Memory B cell (primary cell): ENCODE results near the gene DMD.

Source experiments
- ATAC-seq: fragments of 150-1000 bp; cut with Tn5 transposase; 2 replicates; pipeline ENCODE4 v1.10.0; 2021; ENCODE audit warnings: low read depth, mild to moderate bottlenecking, moderate library complexity
- DNase-seq, 2 donors: peaks; one replicate each; pipeline ENCODE4 v3.0.0; 2022; ENCODE audit warnings: low spot score in 2 of 2
- H3K27ac Mint-ChIP-seq: one replicate; pipeline ENCODE4 v1.8.0; 2022; ENCODE audit warnings: mild to moderate bottlenecking, moderate library complexity, mixed read lengths
- H3K27me3 Mint-ChIP-seq: one replicate; pipeline ENCODE4 v1.8.0; 2022; ENCODE audit warnings: mixed read lengths
- H3K36me3 Mint-ChIP-seq: one replicate; pipeline ENCODE4 v1.8.0; 2022; ENCODE audit warnings: mild to moderate bottlenecking, mixed read lengths
- H3K4me1 Mint-ChIP-seq: one replicate; pipeline ENCODE4 v1.8.0; 2022; ENCODE audit warnings: mixed read lengths
- H3K4me3 Mint-ChIP-seq: one replicate; pipeline ENCODE4 v1.8.0; 2022; ENCODE audit warnings: mild to moderate bottlenecking, moderate library complexity, mixed read lengths
- H3K9me3 Mint-ChIP-seq: one replicate; pipeline ENCODE4 v1.8.0; 2022; ENCODE audit warnings: mixed read lengths

Gene DMD

DNA sequence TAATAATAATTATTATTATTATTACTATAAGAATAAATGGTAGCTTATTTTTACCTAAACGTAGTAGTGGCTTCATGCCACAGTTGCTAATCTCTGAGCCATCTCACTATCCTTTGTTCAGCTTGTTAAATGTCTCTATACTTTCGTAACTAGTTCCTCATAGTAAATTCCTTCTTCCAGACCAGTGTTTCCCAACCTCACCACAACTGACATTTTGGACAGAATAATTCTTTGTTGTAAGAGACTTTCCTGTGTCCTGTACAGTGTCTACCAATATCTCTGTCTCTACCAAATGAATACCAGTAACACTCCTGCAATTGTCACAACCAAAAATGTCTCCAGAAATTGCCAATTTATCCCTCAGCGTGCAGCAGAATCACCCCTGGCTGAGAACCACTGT, 1040.9 kb downstream of the DMD start:
- Mint-ChIP-seq H3K9me3 (no peaks in the 10 kb centered on the region), H3K27me3 (no peaks in the 10 kb centered on the region), H3K4me1 (no peaks in the 10 kb centered on the region), H3K27ac (no peak overlapping the region), H3K36me3 (no peaks in the 10 kb centered on the region), H3K4me3 (no peak overlapping the region)
- ATAC-seq (no peak), DNase-seq (no peak)

- Mint-ChIP-seq H3K9me3 (no peaks in the 10 kb centered on the region), H3K36me3 (no peaks in the 10 kb centered on the region), H3K27ac (no peak overlapping the region), H3K27me3 (no peaks in the 10 kb centered on the region), H3K4me1 (no peaks in the 10 kb centered on the region), H3K4me3 (no peak overlapping the region)
- DNase-seq (no peak), ATAC-seq (no peak)
Observed at GRCh38 chrX:32155044-32155638, 1056.2 kb downstream of the DMD start.

DNA sequence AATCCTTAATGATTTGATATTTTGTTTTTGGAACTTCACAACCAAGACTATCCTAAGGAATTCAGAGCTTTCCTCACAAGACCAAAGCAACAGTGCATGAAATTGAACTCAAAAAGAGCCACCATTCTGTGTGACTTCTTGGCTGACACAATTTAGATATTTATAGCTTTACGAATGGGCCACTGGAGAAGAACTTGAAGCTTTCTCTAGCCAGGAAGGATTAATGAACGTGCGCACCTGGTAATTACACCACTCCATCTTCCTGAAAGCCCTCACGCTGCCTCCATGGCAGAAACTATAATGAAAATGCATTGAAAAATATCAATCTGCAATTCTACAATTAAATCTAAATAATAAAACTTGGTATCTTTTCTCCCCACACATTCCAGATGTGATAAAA, 1057.8 kb downstream of the DMD start:
- ATAC-seq (no peak), DNase-seq (no peak)
- H3K4me3 Mint-ChIP-seq = no peak overlapping the region
- H3K27me3 Mint-ChIP-seq = no peaks in the 10 kb centered on the region
- no peaks in the 10 kb centered on the region for H3K36me3 Mint-ChIP-seq
- no peaks in the 10 kb centered on the region for H3K4me1 Mint-ChIP-seq
- no peak overlapping the region for H3K27ac Mint-ChIP-seq
- no peaks in the 10 kb centered on the region for H3K9me3 Mint-ChIP-seq

- no peaks in the 10 kb centered on the region for H3K36me3 Mint-ChIP-seq
Observed at GRCh38 chrX:32150141-32150540, 1061.2 kb downstream of the DMD start.

DNA sequence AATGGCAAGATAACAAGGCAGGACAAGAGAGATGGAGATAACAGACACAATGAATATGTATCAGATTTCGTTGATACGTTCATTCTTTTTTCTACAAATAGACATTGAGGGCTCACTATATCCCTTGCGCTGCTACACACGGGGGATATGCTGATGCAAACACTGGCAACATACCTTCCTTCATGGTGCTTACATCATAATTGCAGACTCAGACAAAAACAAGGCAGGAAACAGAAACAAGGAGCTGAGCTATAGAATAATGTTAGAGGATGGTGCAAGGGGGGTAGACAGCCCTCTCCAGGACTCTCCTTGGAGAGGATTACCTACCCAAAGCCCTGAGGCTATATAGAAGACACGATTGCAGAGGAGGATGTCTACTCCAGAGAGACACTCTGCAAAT, 1069.5 kb downstream of the DMD start:
- H3K27ac Mint-ChIP-seq = no peak overlapping the region
- H3K27me3 Mint-ChIP-seq = no peaks in the 10 kb centered on the region
- H3K9me3 Mint-ChIP-seq = peaks cover 2% of the 10 kb centered on the region
- no peak for ATAC-seq
- H3K4me1 Mint-ChIP-seq = no peaks in the 10 kb centered on the region
- no peak overlapping the region for H3K4me3 Mint-ChIP-seq
- no peaks in the 10 kb centered on the region for H3K36me3 Mint-ChIP-seq
- DNase-seq = no peak

More at GRCh38 chrX:32150141-32150540, 1061.2 kb downstream of the DMD start:
- Mint-ChIP-seq H3K9me3 (no peaks in the 10 kb centered on the region), H3K4me3 (no peak overlapping the region), H3K27ac (no peak overlapping the region), H3K4me1 (no peaks in the 10 kb centered on the region), H3K27me3 (no peaks in the 10 kb centered on the region)
- ATAC-seq (no peak), DNase-seq (no peak)

DNA sequence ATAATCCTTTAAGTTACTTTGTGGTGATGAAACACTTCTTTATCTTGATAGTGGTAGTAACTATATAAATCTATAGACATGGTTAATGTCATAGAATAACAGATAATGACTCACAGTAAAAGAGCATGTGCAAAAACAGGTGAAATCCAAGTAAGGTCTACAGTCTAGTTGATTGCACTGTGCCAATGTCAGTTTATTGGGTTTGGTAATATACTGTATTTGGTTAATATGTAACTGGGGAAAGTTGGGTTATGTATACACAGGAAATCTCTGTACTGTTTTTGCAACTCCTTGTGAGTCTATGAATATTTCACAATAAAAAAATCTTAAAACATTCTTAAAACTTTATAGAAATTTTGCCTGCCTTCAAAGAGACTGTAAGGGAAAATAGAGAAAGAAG, 1071.9 kb downstream of the DMD start:
- ATAC-seq = no peak
- Mint-ChIP-seq H3K36me3 (no peaks in the 10 kb centered on the region), H3K4me3 (no peak overlapping the region), H3K27me3 (no peaks in the 10 kb centered on the region), H3K27ac (no peak overlapping the region), H3K9me3 (peaks cover 2% of the 10 kb centered on the region), H3K4me1 (no peaks in the 10 kb centered on the region)
- DNase-seq = no peak

GRCh38 chrX:32137525-32137924, 1073.8 kb downstream of the DMD start:
- ATAC-seq = no peak
- Mint-ChIP-seq H3K36me3 (no peaks in the 10 kb centered on the region), H3K9me3 (peaks cover 2% of the 10 kb centered on the region), H3K27ac (no peak overlapping the region), H3K4me3 (no peak overlapping the region), H3K27me3 (no peaks in the 10 kb centered on the region), H3K4me1 (no peaks in the 10 kb centered on the region)
- DNase-seq = no peak

DNA sequence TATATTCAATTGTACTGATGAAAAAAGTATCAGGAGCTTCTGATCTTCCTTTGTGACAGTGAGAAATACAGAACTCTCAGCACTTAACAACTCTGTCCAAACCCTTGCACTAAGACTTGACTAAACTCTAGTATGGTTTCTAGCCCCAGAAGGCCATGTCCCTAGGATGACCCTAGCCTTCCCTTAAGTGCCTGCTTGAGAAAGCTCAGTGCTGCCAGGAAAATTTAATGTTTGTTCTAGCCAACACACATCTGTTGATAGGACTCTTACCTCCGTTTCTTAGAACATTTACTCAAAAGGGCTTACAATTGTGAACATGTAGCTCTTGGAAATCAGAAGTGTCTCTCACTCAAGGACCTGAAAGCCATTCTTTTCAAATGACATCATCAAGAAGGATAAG, 1084.4 kb downstream of the DMD start:
- no peak for ATAC-seq
- no peak overlapping the region for H3K27ac Mint-ChIP-seq
- no peaks in the 10 kb centered on the region for H3K4me1 Mint-ChIP-seq
- DNase-seq = no peak
- H3K9me3 Mint-ChIP-seq = peaks cover 3% of the 10 kb centered on the region
- no peak overlapping the region for H3K4me3 Mint-ChIP-seq
- H3K36me3 Mint-ChIP-seq = no peaks in the 10 kb centered on the region
- no peaks in the 10 kb centered on the region for H3K27me3 Mint-ChIP-seq

- H3K4me1 Mint-ChIP-seq = no peaks in the 10 kb centered on the region
- H3K27ac Mint-ChIP-seq = no peak overlapping the region
- H3K36me3 Mint-ChIP-seq = no peaks in the 10 kb centered on the region
- ATAC-seq (no peak), DNase-seq (no peak)
- H3K27me3 Mint-ChIP-seq = no peaks in the 10 kb centered on the region
- H3K9me3 Mint-ChIP-seq = no peaks in the 10 kb centered on the region
- H3K4me3 Mint-ChIP-seq = no peak overlapping the region
Observed at GRCh38 chrX:32118832-32119231, 1092.5 kb downstream of the DMD start.

DNA sequence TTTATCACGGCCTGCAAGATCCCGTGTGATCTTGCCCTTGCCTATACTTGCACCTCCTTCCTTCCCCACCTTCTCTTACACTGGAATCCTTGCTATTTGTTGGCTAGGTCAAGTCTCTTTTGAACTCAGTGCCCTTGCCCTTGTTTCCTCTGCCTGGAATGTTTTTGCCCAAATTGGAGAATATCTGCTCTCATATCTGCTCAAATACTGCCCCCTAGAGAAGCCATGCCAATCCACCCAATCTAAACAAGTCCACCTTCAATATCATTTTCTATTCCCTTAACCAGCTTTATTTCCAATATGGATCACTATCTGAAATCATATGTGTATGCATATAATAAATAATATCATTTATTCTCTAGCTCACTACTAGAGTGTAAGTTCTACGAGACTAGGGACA, 1095.3 kb downstream of the DMD start:
- Mint-ChIP-seq H3K9me3 (no peaks in the 10 kb centered on the region), H3K27ac (no peak overlapping the region), H3K4me3 (no peak overlapping the region), H3K4me1 (no peaks in the 10 kb centered on the region), H3K27me3 (no peaks in the 10 kb centered on the region), H3K36me3 (no peaks in the 10 kb centered on the region)
- no peak for DNase-seq
- no peak for ATAC-seq

DNA sequence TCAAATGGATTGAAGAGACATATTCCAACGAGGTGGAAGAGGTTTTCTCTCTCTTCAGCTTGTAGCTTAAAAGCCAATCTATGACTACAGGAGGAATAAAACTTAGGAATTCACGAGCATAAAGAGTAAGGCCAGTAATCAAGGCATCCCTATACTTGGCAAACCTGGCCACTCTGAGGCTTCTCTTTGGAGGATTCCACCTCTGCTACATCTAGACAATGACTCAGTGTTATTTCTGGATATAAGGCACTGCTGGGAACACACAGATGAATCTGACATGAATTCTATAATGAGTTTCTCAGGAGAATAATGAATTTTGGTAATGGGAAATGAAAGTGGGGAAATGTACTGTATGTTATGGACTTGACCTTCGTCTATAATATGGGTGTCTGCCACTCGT, 1123.7 kb downstream of the DMD start:
- no peak for ATAC-seq
- Mint-ChIP-seq H3K9me3 (no peaks in the 10 kb centered on the region), H3K4me1 (no peaks in the 10 kb centered on the region), H3K36me3 (no peaks in the 10 kb centered on the region), H3K27me3 (no peaks in the 10 kb centered on the region), H3K4me3 (no peak overlapping the region), H3K27ac (no peak overlapping the region)
- no peak for DNase-seq

DNA sequence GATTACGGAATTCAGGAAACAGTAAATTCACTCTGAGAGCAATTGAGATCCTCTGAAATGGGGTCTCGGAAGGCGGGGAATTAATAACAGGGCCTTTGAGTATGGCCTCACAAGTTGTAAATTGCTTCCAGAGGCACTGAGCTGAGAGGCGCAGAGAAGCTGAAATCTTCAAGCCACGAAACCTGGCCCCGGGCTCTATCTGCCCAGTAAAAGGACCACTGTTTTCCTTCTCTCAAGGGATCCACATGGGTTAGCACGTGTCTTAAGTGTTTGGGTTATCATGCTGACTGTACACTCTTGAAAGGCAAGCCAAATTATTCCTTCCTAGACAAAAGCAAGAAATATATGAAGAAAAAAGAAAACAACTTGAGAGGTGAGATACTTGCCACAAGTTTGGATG, 1126.6 kb downstream of the DMD start:
- H3K9me3 Mint-ChIP-seq = no peaks in the 10 kb centered on the region
- no peaks in the 10 kb centered on the region for H3K27me3 Mint-ChIP-seq
- DNase-seq (no peak), ATAC-seq (no peak)
- H3K4me3 Mint-ChIP-seq = no peak overlapping the region
- H3K36me3 Mint-ChIP-seq = no peaks in the 10 kb centered on the region
- H3K27ac Mint-ChIP-seq = no peak overlapping the region
- no peaks in the 10 kb centered on the region for H3K4me1 Mint-ChIP-seq

DNA sequence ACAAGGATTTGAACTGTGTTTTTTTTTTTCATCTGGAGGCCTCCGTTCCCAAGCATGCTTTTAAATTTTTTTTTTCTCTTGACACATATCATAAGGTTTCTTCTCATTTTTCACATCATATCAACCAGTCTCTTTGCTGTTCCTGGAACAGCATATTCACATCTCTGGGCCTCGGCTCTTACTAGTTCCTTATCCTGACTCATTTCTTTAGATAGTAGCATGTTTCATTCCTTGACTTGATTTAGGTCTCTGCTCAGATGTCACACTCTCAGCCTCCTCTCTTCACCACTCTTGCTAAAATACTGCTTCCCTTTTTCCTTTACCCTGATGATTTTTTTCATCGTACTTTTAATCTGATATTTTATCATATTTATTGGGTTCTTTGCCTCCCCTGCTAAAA, 1163.1 kb downstream of the DMD start:
- Mint-ChIP-seq H3K9me3 (no peaks in the 10 kb centered on the region), H3K4me3 (no peak overlapping the region), H3K36me3 (no peaks in the 10 kb centered on the region), H3K27me3 (no peaks in the 10 kb centered on the region), H3K4me1 (no peaks in the 10 kb centered on the region), H3K27ac (no peak overlapping the region)
- DNase-seq = no peak
- ATAC-seq = no peak

GRCh38 chrX:32045149-32045548, 1166.2 kb downstream of the DMD start:
- no peak overlapping the region for H3K4me3 Mint-ChIP-seq
- DNase-seq = no peak
- no peaks in the 10 kb centered on the region for H3K36me3 Mint-ChIP-seq

GRCh38 chrX:32041181-32041580, 1170.2 kb downstream of the DMD start:
- ATAC-seq = no peak
- H3K4me1 Mint-ChIP-seq = no peaks in the 10 kb centered on the region
- no peaks in the 10 kb centered on the region for H3K9me3 Mint-ChIP-seq
- H3K4me3 Mint-ChIP-seq = no peak overlapping the region
- H3K27ac Mint-ChIP-seq = no peak overlapping the region
- no peak for DNase-seq
- no peaks in the 10 kb centered on the region for H3K27me3 Mint-ChIP-seq
- H3K36me3 Mint-ChIP-seq = no peaks in the 10 kb centered on the region

More at GRCh38 chrX:32045149-32045548, 1166.2 kb downstream of the DMD start:
- Mint-ChIP-seq H3K4me1 (no peaks in the 10 kb centered on the region), H3K9me3 (no peaks in the 10 kb centered on the region), H3K27ac (no peak overlapping the region), H3K27me3 (no peaks in the 10 kb centered on the region)
- ATAC-seq = no peak
